Lower leg skin (tissue), 3 donors: ENCODE data around the gene TCP10L.

Experiments used
- CTCF ChIP-seq, 3 donors: fragments of 450-650 bp; IDR thresholded peaks; one replicate each; pipeline ENCODE4 v1.5.1; 2016; ENCODE audit warnings: antibody characterized with exemption in 3 of 3, mild to moderate bottlenecking in 3 of 3, moderate library complexity in 2 of 3
- POLR2A ChIP-seq, 2 donors: fragments of 450-650 bp; IDR thresholded peaks; one replicate each; pipeline ENCODE4 v1.6.1; 2016 to 2017; ENCODE audit warnings: antibody characterized with exemption in 2 of 2, mild to moderate bottlenecking in 1 of 2, moderate library complexity in 1 of 2

- no peak for TF ChIP-seq CTCF (IDR thresholded peaks at IDR 0.05)
- no peak for TF ChIP-seq POLR2A (IDR thresholded peaks at IDR 0.05)
These were observed 52.3 kb downstream of the TCP10L start for GRCh38 chr21:32533053-32533452.
